Neural progenitor cell (in vitro differentiated cells): ENCODE results near the gene FBXL19.

Experiments used
- CTCF ChIP-seq: fragments of 200-600 bp; sonication (generic); IDR thresholded peaks from 2 replicates; pipeline ENCODE4 v1.5.1; 2017; ENCODE audit warnings: antibody characterized with exemption, mild to moderate bottlenecking
- EZH2 ChIP-seq: fragments of 200-600 bp; sonication (generic); IDR thresholded peaks from 2 replicates; pipeline ENCODE4 v1.6.1; 2017; ENCODE audit warnings: antibody characterized with exemption, mild to moderate bottlenecking, moderate library complexity
- EZH2phosphoT487 ChIP-seq: fragments of 200-600 bp; sonication (generic); IDR thresholded peaks from 2 replicates; pipeline ENCODE4 v1.6.1; 2017; ENCODE audit warnings: antibody characterized with exemption

GRCh38 chr16:30874821-30875717 lies 48.3 kb upstream of the FBXL19 start:
- TF ChIP-seq CTCF (no peak), EZH2phosphoT487 (no peak), EZH2 (peak; percentile 36)
